EL (cell line): ENCODE results near the gene OGT.
"Not testable (repeated sequence)": the region's sequence is repeated elsewhere in the genome, so short reads cannot be mapped to it uniquely, and the experiment has no call there.

Experiments
- DNase-seq: peaks from one replicate; pipeline ENCODE4 v3.0.0-alpha.2; 2016

OGT gene

GRCh38 chrX:71599965-71600364 lies 67.1 kb downstream of the OGT start:
- no peak for DNase-seq

GRCh38 chrX:71603618-71604017 lies 70.7 kb downstream of the OGT start:
- no peak for DNase-seq

DNA sequence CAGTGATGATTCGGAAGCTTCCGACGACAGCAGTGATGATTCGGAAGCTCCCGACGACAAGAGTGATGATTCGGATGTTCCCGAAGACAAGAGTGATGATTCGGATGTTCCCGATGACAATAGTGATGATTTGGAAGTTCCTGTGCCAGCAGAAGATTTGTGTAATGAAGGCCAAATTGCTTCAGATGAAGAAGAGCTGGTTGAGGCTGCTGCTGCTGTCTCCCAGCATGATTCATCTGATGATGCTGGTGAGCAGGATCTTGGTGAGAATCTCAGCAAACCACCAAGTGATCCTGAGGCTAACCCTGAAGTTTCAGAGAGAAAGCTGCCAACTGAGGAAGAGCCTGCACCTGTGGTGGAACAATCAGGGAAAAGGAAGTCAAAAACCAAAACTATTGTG lies 71.2 kb downstream of the OGT start:
- DNase-seq: no peak

- no peak for DNase-seq
These were observed 72.1 kb downstream of the OGT start for GRCh38 chrX:71604796-71605568.

DNA sequence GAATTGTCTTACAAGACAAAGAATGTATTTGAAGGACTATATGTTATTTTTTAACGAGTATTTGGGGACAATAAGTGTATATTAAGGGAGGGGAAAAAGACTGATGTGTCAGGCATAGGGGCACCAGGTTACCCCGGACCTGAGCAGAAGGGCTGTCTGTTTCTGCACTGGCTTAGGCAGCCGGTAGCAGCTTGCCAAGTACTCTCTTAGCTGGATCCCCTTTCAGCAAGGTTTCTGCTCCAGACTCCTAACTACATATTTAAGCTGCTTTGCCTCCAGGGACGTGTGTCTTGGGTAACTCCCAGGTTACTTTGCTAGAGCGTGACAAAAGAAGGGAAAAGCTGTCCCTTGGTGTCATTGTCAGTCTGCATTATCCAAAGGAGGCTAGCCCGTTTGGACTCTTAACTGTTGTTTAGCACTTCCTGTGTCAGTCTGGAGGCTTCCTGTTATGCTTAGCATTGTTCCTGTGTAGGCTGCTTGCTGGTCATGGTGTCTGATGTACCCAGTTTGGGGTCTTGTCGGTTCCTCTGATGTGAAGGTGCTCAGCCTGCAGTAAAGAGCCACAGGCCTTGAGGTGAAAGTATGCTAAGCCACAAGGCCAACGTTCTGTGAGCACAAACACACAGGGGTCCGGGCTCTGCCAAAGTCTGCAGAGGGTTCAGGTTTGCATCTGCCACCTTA lies 73.8 kb downstream of the OGT start:
- DNase-seq: no peak

DNA sequence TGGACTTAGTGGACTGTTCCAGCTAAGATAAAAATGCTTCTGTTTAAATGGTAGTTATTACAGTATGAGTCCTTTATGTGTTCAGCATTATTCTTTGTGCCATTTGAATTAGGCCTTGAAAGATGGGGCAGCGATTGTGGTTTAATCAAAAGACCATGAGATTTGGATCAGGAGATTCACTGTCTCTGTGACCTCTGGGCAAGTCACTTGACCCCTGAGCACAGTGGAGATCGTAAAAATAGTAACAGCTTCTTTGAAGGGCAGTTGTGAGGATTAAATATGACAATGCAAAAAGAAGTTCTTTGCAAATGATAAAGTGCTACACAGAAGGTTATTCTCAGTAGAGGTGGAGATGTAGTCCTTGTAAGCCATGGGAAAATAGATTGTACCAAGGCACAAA lies 74.6 kb downstream of the OGT start:
- DNase-seq: no peak

GRCh38 chrX:71609095-71609750 lies 76.3 kb downstream of the OGT start:
- DNase-seq: no peak

DNA sequence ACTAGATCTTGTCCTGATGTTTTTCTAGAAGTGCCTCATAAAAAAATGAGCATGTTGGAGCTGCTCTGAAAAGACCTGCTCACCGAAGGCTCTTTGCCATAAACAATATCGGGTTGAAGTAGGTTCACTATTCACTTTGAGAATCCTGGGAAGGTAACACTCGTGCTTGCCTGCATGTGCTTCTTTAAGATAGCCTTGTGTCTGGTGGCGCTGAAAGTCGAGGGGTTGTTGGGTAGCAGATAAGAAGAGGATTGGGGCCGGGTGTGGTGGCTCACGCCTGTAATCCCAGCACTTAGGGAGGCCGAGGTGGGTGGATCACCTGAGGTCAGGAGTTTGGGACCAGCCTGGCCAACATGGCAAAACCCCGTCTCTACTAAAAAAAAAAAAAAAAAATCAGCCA lies 78.8 kb downstream of the OGT start:
- DNase-seq: not testable (repeated sequence)

GRCh38 chrX:71612256-71612655 lies 79.4 kb downstream of the OGT start:
- no peak for DNase-seq

GRCh38 chrX:71615056-71615455 lies 82.2 kb downstream of the OGT start:
- DNase-seq: no peak

GRCh38 chrX:71615954-71616353 lies 83.0 kb downstream of the OGT start:
- DNase-seq: no peak

DNA sequence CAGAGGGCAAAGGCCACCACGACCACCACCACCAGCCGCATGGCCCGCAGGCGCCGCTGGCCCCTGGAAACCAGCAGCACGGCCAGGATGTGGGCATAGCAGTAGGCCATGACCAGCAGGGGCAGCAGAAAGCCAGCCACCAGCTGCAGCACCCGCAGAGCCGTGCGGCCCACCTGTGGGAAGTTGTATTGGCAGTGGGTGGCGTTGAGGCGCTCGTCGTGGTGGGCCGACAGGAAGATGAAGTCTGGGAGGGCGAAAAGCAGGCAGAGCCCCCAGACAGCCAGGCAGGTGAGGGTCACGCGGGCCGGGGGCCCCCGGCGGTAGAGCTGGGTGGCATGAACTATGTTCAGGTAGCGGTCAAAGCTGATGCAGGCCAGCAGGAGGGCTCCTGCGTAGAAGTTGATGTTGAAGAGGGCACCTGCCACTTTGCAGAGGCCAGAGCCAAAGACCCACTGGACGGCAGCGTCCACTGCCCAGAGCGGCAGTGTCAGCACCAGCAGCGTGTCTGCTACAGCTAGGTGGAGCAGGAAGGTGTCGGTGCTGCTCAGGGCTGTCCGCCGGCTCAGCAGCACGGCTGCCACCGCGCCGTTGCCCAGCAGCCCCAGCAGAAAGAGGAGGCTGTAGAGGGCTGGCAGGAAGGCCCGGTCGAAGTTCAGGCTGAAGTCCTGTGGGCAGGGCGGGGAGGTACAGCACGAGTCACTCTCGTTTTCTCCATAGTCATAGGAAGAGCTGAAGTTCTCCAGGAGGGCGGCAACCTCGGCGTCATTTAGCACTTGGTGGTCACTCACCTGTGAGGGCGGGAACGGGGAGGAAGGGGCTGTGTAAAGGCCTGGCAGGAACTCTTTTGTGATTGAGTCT lies 84.0 kb downstream of the OGT start:
- DNase-seq: no peak

GRCh38 chrX:71617742-71618141 lies 84.8 kb downstream of the OGT start:
- DNase-seq: no peak

GRCh38 chrX:71618303-71618721 lies 85.4 kb downstream of the OGT start, which contains the start of gene CXCR3:
CXCR3 (minus strand) TSS chrX:71618511; CDS start chrX:71618449, 62 bp downstream.
- no peak for DNase-seq

DNA sequence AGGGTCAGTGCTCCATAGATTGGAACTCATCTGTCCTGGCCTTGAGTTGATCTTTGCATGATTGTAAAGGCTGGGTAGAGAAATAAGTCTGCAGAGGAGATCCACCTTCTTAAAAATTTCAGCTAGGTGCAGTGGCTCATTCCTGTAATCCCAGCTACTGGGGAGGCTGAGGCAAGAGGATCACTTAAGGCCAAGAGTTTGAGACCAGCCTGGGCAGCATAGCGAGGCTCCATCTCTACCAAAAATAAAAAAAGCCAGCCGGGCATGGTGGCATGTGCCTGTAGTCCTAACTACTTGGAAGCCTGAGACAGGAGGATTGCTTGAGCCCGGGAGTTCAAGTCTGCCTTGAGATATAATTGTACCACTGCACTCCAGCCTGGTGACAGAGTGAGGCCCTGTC lies 85.9 kb downstream of the OGT start:
- DNase-seq: no peak

GRCh38 chrX:71619193-71619592 lies 86.3 kb downstream of the OGT start:
- no peak for DNase-seq

DNA sequence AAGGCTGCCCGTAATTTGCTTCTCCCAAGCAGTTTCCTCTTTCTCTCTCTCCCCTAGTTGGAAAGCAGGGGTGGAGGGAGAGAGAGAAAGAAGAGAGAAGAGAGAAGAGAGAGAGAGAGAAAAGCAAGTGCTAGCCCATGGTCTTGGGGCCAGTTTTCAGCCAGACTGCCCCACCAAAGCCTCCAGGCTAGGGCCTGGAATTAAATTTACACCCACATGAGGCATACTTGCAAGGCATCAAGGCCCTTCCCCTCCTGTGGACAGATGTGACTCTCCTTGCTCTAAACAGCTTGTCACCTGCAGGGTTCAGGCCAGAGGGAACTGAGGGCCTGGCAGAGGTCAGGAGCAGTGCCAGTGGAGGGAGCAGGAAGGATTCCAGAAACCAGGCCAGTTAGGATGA lies 87.1 kb downstream of the OGT start:
- no peak for DNase-seq

- no peak for DNase-seq
These were observed 88.7 kb downstream of the OGT start for GRCh38 chrX:71621603-71622002.

GRCh38 chrX:71622032-71622575 lies 89.2 kb downstream of the OGT start:
- no peak for DNase-seq

DNA sequence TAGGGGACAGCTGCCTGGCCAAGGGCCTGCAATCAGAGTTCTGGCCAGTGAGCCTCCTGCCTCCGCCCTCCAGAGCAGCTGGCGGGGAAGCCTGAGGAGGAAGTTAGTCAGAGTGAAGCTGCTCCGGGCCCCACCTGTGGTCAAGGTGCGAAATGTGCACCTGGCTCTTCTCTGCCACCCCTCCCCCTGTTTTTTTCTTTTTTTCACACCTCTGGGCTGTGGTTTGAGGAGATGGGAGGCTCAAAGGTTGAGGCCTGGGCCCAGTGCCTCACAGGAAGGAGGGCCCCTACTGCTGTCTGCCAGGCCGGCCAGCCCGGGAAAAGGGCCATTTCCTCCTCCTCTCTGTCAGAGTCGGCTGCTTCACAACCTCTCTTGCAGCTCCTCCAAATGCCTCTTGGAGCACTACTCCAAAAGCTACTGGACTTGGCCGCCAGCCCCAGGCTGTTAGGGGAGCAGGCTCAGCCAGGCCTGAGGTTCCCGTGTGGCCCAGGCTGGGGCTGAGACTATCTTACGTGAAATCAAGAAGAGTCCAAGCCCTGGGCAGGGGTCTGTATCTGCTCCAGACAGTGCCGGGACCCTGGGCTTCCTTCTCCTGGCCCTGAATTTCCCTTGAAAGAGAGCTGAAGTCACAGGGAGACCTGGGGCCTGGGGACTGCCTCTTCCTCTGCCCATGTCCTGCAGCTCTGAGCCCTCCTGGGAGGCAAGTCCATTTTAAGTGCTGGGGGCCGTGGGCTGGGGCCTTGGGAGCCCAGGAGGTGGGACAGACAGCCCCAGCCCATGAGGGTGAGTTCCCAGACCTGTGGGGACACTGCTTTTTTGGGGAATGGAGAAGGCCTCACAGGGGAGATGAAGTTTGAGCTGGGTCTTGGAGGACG lies 89.9 kb downstream of the OGT start:
- peak; percentile 66 for DNase-seq

- DNase-seq: no peak
These were observed 90.8 kb downstream of the OGT start for GRCh38 chrX:71623714-71624113.

DNA sequence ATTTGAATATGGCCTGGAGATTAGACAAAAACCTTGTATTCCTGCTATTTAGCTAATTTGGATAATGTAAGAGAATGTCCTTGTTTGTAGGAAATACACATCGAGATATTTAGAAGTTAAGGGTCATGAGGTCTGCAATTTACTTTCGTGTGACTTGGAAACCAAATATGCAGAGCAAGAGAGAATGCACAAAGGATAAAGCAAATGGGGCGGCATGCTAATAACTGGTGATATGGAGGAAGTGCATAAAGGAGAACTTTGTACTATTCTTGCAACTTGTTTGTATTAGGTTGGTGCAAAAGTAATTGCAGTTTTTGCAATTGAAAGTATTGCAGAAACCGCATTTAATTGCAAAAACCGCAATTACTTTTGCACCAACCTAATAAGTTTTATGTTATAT lies 92.6 kb downstream of the OGT start:
- no peak for DNase-seq
